NK-92 treated with Interleukin-12 subunit alpha and Interleukin-12 subunit beta, amount 100 ng/mL, for 24 hours (cell line): ENCODE measurements around the gene KRTAP20-1.

ENCODE experiments used
- DNase-seq: peaks from one replicate; lab custom pipeline; 2025; lab: John Stamatoyannopoulos, UW

KRTAP20-1 gene, protein sequence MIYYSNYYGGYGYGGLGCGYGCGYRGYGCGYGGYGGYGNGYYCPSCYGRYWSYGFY

DNA sequence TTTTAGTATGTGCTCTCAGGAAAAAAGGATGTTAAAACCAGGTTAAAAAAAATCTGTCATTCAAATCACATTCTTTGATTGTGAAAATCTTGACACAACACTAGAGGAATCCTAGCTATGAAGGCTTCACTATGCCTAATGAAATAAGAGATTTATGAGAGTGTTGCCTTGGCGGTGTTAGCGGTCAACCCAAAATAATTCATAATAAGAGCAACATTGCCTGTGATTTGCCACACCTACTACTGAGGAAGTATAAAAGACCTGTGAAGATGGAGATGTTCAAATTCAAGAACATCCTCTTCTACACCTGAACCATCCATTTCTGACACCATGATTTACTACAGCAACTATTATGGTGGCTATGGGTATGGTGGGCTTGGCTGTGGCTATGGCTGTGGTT is at the start of gene KRTAP20-1:
Gene KRTAP20-1 (plus strand): TSS at position 301 of the 400 bp plus-strand sequence. CDS start 30 bp downstream, at position 331.
- no peak for DNase-seq

DNA sequence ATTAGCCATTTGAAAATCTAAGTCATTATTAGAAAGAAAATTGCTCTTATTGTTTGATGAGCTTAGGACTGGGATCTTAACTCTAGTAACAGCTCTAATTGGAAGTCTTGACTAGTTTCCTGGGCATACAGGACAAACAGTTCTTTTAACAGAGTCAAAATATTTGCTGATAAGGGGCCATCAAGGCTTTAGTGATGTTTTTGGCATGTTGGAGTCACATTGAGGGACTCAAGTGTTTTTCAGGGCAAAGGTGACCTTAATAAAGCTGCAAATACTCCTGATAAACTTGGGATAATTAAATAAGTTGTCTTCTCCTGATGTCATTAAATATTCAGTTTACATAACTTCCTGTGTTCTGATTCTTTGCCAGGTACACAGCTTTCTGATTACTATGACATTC is 48.6 kb upstream of the KRTAP20-1 start:
- DNase-seq: no peak

DNA sequence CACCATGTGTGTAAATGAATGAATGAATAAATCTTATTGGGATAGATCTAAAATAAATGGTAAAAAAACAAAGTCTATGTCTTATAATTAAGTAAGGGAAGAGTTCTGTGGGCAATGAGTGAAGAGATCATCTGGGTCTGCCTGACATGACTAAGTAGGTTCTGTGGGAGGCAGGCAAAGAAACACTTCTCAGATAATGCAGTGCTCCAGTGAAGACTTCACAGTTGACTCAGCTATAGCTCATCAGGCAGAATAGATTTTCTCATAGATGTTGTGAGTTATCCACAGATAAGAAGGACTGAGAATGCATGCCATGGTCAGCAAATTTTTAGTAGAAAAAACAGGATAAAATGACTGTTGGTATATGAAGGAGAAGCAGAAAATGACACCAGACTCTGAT is 38.5 kb upstream of the KRTAP20-1 start:
- no peak for DNase-seq

DNA sequence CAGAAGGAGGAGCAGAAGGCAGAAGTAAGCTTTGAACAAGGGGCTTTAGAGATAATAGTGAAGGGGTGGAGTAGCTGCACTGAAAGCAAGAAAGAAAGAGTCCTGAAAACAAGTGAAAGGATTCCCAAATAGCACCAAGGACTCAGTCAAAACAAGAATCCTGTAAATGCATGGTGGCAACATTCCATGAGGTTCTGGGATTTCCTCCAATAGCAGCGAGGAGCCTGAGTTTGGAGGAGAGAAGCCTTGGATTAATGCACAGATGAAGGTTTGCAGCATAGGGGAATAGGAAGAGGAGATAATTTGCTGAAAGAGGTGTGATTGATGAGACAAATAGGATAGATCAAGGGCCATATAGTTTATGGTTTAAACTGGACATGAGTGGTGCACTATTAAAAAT is 36.9 kb upstream of the KRTAP20-1 start:
- DNase-seq: no peak

DNA sequence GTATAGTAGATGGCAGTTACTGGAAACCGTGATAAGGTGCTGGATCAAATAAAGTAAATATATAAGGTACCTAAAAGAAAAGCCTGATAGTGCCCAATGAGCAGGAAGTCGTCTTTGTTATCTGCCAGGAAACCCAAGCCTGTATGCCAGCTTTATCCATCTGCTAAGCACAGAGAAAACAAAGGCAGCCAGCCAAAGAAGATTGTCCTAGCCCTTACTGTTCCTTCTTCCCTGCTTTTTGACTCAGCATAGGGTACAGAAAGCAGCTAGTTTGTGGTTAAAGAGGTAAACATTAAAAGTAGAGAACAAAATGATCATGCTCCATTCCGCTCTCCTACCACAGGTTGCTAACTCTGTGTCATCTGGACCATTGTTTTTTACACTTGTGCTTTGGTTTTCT is 36.1 kb upstream of the KRTAP20-1 start:
- no peak for DNase-seq

DNA sequence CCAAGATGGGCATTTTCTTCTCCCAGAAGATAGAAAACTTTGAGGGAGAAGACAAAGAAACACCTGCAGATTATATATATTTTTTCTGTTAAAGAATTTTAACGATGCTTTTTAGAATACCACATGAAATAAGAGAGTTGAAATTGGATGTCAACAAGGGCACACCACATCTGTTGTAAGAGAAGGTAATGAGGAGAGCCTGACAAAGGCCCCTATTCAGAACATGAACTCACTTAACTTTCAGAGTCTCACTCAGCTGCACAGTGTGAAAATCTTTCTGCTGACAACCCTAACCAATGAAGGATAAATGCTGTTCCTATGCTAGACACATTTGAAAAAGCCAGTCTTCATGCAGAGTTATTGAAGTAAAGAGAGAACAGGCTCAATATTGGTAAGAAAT is 33.4 kb upstream of the KRTAP20-1 start:
- no peak for DNase-seq

DNA sequence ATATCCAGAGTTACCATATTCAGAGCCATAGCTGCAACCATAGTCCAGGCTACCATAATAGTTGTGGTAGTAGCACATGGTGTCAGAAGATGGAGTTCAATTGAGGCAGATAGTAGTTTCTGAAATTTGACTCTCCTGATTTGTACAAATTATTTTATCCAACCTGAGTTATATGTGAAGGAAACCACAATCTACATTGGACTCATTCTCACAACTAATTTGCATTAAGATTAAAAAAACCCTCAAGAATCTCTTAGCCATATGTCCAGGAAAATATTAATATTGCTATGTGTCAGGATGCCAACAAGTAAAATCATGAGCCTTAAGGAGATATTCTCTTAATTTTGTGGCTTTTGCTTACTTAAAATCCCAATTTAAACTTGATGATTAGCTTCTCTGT is 25.9 kb upstream of the KRTAP20-1 start, which contains the start of gene KRTAP22-2:
Gene KRTAP22-2 (minus strand): TSS at position 101 of the 400 bp plus-strand sequence.
- DNase-seq: no peak

DNA sequence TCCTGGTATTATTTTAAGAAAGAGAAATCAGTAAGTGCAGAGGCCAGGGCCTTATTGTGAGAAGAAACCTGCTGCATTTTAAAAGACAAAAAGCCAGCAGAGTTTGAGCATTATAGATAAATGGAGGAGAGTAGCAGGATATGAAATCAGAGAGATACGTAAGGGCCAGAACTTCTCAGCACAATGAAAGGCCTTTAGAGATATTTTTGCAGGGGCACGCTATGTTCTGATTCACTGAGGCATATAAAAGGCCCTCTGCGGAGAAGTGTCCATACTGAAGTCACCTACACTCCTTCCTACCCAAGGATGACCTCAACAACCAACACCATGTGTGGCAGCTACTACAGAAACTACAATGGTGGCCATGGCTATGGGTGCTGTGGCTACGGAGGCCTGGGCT is 24.1 kb upstream of the KRTAP20-1 start, which contains the start of gene KRTAP6-3:
Gene KRTAP6-3 (plus strand): TSS at position 301 of the 400 bp plus-strand sequence. CDS start 6 bp downstream, at position 307.
- no peak for DNase-seq

DNA sequence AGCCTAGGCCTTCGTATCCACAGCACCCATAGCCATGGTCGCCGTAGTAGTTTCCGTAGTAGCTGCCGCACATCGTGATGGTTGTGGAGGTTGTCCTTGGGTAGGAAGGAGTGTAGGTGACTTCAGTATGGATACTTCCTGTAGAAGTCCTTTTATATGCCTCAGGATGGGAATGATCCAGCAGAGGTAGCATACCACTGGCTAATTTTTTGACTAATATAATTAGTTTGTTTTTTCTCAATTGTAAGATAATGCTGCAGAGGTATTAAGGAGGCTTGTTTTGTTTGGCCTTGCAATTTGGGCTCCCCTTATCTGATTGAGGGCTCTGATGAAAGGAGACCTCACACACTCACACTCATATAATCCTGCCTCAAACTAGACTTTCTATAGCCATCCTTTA is 17.4 kb upstream of the KRTAP20-1 start, which contains the start of gene KRTAP6-2:
Gene KRTAP6-2 (minus strand): TSS at position 101 of the 400 bp plus-strand sequence. CDS start 28 bp downstream, at position 73.
- no peak for DNase-seq

DNA sequence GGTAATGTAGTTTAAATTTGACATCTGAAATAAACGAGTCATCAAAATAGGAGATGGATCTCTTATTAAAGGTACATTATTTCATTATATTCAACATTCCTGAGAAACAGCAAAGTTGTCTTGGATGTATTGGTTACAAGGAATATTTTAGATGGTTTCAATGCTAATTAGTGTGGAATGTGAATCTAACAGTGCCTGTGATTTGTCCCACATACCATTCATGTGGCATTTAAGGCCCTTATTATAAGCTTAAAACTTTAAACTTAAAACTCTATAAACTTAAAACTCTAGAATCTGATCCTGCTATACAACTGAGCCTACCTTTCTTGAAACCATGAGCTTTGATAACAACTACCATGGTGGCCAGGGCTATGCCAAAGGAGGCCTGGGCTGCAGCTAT is 15.4 kb upstream of the KRTAP20-1 start, which contains the start of gene KRTAP22-1:
Gene KRTAP22-1 (plus strand): TSS at position 301 of the 400 bp plus-strand sequence.
- no peak for DNase-seq

DNA sequence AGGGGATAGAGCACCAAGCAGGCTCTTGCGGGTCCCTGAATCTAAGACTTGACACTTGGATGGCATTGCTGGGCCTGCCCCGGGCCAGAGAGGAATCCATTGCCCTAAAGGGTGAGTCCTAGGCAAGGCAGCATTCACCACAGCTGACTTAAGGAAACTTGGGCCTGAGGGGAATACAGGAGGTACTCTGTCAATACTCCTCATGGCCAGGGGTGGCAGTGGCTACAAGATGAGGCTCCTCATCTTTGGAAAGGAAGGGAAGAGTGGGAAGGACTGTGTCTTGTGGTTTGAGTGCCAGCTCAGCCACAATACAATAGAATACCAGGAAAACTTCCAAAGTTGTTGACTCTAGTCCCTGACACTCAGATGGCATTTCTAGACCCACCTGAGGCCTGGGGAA is 10.3 kb upstream of the KRTAP20-1 start:
- no peak for DNase-seq

DNA sequence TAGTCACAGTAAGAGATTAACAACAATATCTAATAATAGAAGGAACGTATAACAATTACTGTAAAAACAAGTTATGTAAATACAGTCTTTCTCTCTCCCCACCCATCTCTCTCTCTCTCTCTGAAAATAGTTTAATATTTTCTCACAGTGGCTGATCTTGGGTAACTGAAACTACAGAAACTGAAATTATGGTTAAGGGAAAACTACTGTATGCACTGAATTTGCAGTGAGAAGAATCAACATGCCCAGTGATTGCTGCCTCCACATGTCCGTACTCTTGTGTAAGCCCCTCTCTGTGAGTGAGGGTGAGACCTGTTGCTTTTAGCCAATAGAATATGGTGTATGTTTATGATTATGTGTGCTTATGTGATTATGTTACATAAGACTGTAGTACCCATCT is 4.1 kb upstream of the KRTAP20-1 start:
- DNase-seq: no peak

DNA sequence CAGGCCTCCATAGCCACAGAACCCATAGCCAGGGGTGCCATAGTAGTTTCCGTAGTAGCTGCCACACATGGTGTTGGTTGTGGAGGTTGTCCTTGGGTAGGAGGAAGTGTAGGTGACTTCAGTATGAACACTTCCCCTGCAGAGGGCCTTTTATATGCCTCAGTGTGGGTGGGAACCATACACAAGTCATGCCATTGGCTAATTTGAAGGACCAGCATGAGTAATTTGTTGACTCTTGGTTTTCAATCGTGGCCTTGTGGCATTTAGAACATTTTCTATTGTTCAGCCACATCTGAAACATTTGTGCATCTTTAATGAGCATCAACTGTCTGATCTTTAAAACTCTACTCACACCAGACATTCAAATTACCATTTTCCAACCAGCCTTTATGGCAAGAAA is 2.4 kb upstream of the KRTAP20-1 start, which contains the start of gene KRTAP6-1:
Gene KRTAP6-1 (minus strand): TSS at position 95 of the 400 bp plus-strand sequence. CDS start 26 bp downstream, at position 69.
- no peak for DNase-seq

DNA sequence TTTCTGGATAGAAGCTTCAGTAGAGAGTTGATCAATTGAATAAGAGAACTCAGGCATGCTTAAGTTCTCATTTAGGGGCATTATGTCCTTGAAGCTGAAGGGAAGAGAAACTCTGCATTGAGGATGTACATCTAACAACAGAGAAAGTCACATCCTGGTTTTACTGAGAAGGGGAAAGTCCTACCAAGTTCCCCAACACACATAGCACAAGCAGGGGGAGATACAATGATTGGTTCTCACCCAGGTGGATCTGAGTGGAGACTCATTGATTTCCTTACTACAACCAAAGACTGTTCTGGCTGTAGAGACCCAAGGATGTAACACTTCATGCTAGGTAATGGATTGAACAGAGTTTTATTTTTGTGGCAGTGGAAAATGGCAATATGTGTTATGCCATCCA is 1.0 kb upstream of the KRTAP20-1 start:
- no peak for DNase-seq

DNA sequence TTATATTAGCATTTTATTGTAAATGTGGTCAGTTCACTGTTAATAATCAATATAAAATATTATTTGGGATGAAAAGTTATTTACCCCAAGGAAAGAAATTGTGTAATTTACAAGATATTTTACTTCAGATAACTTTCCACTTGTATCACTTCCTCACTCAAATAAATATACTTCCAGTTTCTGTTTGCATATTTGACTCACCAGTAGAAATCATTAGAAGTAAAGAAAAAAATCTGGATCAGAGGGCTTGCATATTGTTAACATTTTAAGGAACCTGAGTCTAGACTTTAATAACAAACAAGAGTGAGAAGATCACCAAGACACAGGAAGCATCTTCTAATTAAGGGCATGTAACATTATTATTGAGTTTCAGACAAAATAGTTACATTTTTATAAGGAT is 3.9 kb downstream of the KRTAP20-1 start:
- DNase-seq: no peak

DNA sequence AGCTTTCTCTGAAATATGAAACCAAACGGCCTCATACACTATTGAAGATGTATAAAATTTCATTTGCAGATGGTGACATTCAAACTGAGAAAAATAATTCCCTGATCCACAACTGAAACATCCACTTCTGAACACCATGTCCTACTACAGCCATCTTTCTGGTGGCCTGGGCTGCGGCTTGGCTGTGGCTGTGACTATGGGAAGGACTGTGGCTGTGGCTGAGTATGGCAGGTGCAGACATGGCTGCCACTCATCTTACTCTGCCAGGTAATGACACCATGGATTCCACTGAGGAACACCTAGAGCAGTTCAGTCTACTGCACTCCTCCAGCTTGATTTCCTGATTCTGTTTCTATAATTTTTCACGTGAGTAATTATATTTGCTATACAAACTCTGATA is 4.3 kb downstream of the KRTAP20-1 start, which contains the start of gene KRTAP20-4:
Gene KRTAP20-4 (plus strand): TSS at position 106 of the 400 bp plus-strand sequence.
- no peak for DNase-seq

DNA sequence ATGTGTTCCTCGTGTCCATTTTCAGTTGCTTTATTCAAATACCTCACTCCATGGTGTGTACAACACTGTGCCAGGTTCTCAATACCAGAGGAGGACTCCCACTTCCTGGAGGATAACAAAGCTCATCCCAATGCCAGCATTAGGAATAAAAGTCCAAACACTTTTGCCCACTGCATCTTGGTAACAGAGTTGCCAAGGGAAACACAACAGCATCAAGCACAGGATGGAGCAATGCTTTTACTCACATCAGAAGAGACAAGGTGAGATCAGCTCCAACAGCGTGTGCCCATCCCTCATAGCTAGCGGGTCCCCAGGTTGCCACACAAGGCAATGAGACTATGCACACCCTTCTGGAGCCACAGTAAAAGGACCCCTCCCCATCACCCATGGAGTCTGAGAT is 7.1 kb downstream of the KRTAP20-1 start:
- DNase-seq: no peak

DNA sequence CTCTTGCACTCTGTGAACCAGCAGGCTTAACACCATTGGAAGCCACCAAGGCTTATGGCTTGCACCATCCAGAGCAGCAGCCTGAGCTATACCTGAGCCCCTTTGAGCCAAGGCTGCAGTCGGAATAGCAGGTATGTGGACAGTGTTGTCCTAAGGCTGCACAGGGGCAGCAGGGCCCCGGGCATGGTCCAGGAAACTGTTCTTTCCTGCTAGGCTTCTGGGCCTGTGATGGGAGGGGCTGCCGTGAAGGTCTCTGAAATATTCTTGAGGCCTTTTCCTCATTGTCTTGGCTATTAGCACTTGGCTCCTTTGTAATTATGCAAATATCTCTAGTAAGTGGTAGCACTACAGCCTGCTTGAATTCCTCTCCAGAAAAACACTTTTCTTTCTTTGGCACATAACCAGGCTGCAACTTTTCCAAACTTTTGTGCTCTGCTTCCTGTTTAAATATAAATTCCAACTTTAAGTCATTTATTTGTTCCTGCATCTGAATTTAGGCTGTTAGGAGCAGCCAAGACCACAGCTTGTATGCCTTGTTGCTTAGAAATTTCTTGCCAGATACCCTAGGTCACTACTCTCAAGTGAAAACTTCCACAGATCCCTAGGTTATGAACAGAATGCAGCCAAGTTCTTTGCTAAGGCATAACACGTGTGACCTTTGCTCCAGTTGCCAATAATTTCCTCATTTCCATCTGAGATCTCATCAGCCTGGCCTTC is 9.4 kb downstream of the KRTAP20-1 start:
- DNase-seq: no peak

DNA sequence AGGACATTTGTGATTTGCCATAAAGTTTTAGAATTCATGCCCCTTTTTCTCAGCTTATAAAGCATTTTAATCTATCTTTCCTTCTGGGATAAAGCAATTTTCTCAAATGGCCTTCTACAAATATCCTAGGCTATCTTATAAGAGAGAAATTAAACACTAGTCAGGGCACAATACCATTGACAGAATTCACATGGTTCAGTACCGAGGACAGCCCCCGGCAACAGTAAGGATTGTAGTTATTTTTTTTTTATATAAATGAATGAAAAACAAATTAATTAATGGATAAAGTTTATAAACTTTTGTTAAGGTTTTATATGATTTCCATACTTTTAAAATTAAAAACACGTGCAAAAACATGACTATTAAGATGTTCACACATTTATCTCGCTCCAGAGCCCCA is 11.9 kb downstream of the KRTAP20-1 start:
- DNase-seq: no peak

DNA sequence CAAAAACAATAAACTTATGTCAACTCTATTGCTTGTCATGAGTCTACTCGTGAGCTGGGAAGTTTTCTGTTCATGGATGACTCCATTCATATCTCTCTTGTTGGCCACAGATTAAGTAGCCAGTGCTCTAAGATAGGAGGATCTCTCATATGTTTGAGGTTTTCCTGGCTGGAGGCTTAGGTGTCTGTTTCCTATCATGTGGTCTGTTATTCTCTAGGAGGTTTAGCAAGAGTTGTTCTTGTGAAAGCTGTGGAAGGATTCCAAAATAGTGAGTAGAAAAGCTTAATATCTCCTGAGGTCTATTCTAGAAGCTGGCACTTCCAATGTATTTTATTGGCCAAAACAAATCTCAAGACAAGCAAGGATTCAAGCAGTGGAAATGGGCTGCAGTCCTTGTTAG is 13.0 kb downstream of the KRTAP20-1 start:
- no peak for DNase-seq

DNA sequence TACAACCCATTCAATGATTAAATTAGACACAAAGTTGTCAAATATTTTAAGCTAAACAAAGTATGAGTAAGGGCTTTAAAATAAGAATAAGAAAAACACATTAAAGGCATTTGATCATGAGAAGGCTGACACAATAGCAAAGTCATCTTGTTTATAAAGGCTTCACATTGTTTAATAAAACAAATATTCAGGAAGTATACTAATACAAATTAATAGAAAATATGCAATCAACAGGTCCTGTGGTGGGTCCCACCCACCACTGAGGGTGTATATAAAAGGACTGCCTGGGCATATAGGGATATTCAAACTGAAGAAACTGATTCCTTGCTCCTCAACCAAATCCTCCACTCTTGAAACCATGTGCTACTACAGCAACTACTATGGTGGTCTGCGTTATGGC is 18.7 kb downstream of the KRTAP20-1 start, which contains the start of gene KRTAP20-2:
Gene KRTAP20-2 (plus strand): TSS at position 301 of the 400 bp plus-strand sequence. CDS start 58 bp downstream, at position 359.
- DNase-seq: no peak

DNA sequence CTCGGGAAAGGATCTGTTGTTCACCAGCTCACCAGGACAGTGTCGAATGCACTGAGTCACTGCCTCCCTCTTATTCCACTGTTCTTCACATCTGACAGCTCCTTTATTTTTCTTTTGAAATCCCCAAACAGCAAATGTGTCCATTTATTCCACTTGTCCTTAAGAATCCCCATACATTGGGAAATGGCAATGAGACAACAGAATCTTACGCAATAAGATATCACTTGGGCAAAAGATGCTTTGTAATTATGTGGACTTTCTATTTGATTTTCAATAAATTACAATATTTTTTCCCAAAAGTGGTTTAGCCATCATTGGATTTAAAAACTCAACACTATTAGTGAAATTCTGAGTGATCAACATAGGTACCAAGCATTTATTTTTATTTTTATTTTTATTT is 22.5 kb downstream of the KRTAP20-1 start:
- DNase-seq: no peak

DNA sequence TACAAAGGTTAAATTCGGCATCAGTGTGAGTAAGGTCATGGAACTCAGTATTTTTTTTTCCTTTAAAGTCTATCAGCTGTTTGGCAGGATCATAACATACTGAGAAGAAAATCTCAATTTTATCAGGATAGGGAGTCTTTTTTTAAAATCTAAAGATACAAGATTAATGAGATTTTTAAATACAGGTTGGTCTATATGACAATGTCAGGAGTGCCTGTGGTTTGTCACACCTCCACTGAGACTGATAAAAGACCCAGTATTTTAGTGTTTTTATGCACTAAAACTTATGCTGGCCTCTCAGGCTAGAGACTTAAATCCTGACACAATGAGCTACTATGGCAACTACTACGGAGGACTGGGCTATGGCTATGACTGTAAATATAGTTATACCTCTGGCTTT is 26.3 kb downstream of the KRTAP20-1 start, which contains the start of gene KRTAP20-3:
Gene KRTAP20-3 (plus strand): TSS at position 301 of the 400 bp plus-strand sequence.
- DNase-seq: no peak
